Ascending aorta (tissue), 2 donors: ENCODE data around the gene RPL12. TPM values are rescaled to one million over a fixed set of nuclear protein-coding genes. Genes with fewer than 3 reads are reported as not detected.

Experiments used
- DNase-seq, 2 donors: peaks; one replicate each; pipeline ENCODE4 v3.0.0-alpha.2; 2019; ENCODE audit warnings: low spot score in 2 of 2
- H3K27ac ChIP-seq, 2 donors: fragments of 200-600 bp; sonication (generic); one replicate each; pipeline ENCODE4 v1.5.1; 2016 to 2017; ENCODE audit warnings: mild to moderate bottlenecking in 1 of 2
- H3K27me3 ChIP-seq: fragments of 200-600 bp; sonication (generic); one replicate; pipeline ENCODE4 v1.5.1; 2017
- H3K36me3 ChIP-seq, 2 donors: fragments of 200-600 bp; sonication (generic); one replicate each; pipeline ENCODE4 v1.5.1; 2016
- H3K4me1 ChIP-seq, 2 donors: fragments of 200-600 bp; sonication (generic); one replicate each; pipeline ENCODE4 v1.5.1; 2016 to 2017; ENCODE audit warnings: mild to moderate bottlenecking in 1 of 2
- H3K4me3 ChIP-seq, 2 donors: fragments of 200-600 bp; sonication (generic); one replicate each; pipeline ENCODE4 v1.5.1; 2016 to 2017; ENCODE audit warnings: mild to moderate bottlenecking in 1 of 2
- H3K9me3 ChIP-seq, 2 donors: fragments of 200-600 bp; sonication (generic); one replicate each; pipeline ENCODE4 v1.5.1; 2016
- intact Hi-C: fragments of 100-400 bp; cut with DNase I; formaldehyde crosslinking; loops from one replicate; pipeline ENCODE4 v1.15.1; 2023
- total RNA-seq: library from RNA; depleted of rRNA; stranded (reverse); fragments of >200 nt; gene quantifications from one replicate; pipeline ENCODE4 v1.1.0, GENCODE V29; 2016
- TF ChIP-seq, protein P1 (sequence below), 3 experiments: fragments of 200-600 bp in 2 of 3; fragments of 450-650 bp in 1 of 3; sonication (generic) in 2 of 3; IDR thresholded peaks; one replicate each; pipeline ENCODE4 v1.5.1; 2016 to 2019; ENCODE audit warnings: antibody characterized with exemption in 3 of 3, mild to moderate bottlenecking in 1 of 3, moderate library complexity in 1 of 3

Gene RPL12
- total RNA-seq, 1 donor from 2014 or later = 1,924 TPM

GRCh38 chr9:127445851-127446712 lies 5.1 kb downstream of the RPL12 start:
- Histone ChIP-seq H3K9me3 (no peaks in the 10 kb centered on the region), H3K4me3 (no peak overlapping the region), H3K36me3 (peaks cover 67 to 88% of the 10 kb centered on the region in 2 donors), H3K4me1 (peaks cover 6 to 12% of the 10 kb centered on the region in 2 donors), H3K27ac (no peak overlapping the region), H3K27me3 (no peaks in the 10 kb centered on the region)
- TF ChIP-seq, protein P1, sequence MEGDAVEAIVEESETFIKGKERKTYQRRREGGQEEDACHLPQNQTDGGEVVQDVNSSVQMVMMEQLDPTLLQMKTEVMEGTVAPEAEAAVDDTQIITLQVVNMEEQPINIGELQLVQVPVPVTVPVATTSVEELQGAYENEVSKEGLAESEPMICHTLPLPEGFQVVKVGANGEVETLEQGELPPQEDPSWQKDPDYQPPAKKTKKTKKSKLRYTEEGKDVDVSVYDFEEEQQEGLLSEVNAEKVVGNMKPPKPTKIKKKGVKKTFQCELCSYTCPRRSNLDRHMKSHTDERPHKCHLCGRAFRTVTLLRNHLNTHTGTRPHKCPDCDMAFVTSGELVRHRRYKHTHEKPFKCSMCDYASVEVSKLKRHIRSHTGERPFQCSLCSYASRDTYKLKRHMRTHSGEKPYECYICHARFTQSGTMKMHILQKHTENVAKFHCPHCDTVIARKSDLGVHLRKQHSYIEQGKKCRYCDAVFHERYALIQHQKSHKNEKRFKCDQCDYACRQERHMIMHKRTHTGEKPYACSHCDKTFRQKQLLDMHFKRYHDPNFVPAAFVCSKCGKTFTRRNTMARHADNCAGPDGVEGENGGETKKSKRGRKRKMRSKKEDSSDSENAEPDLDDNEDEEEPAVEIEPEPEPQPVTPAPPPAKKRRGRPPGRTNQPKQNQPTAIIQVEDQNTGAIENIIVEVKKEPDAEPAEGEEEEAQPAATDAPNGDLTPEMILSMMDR (IDR thresholded peaks at IDR 0.05) = no peak
- intact Hi-C loops = no loop called here
- peak in 1 of 2 donors; percentile 51 for DNase-seq

DNA sequence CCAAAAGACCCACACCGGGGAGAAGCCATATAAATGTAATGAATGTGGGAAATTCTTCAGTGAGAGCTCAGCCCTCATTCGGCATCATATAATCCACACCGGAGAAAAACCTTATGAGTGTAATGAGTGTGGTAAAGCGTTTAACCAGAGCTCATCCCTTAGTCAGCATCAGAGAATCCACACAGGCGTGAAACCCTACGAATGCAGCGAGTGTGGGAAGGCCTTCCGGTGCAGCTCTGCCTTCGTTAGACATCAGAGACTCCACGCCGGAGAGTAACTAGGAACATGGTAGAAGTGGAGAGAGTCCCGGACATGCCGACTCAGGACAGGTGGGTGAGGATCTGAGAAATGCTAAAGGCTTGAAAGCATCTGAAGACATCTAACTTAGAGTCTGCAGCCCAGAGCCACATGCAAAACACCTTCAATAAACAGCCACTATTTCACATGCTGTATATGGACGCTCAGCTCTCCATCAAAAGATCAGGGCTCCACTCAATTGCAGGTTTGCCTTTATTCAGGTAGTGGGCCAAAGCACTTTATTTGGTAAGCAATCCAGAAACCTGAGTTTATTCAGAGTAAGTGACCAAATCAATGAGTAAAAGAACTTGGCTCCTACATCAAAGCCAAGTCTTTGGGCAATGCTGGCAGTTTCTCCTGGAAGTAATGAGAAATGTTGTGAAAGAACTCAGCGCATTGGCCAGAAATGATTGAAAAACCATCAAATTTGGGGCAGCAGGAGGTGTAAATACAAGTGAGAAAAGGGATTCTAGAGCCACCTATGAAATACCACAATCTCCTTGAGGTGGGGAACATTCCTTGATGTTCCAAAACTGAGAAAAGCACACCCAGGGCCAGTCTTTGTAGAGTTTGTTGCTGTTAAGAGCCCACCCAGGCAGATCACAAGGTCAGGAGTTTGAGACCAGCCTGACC lies 6.0 kb downstream of the RPL12 start:
- H3K27ac ChIP-seq = no peak overlapping the region
- peaks cover 2 to 10% of the 10 kb centered on the region in 2 donors for H3K4me1 ChIP-seq
- no peak overlapping the region for H3K4me3 ChIP-seq
- peaks cover 76 to 97% of the 10 kb centered on the region in 2 donors for H3K36me3 ChIP-seq
- peak in 1 of 2 donors; percentile 46 for DNase-seq
- intact Hi-C loops = no loop called here
- no peaks in the 10 kb centered on the region for H3K9me3 ChIP-seq
- TF ChIP-seq, protein P1 (IDR thresholded peaks at IDR 0.05) = no peak
- no peaks in the 10 kb centered on the region for H3K27me3 ChIP-seq

DNA sequence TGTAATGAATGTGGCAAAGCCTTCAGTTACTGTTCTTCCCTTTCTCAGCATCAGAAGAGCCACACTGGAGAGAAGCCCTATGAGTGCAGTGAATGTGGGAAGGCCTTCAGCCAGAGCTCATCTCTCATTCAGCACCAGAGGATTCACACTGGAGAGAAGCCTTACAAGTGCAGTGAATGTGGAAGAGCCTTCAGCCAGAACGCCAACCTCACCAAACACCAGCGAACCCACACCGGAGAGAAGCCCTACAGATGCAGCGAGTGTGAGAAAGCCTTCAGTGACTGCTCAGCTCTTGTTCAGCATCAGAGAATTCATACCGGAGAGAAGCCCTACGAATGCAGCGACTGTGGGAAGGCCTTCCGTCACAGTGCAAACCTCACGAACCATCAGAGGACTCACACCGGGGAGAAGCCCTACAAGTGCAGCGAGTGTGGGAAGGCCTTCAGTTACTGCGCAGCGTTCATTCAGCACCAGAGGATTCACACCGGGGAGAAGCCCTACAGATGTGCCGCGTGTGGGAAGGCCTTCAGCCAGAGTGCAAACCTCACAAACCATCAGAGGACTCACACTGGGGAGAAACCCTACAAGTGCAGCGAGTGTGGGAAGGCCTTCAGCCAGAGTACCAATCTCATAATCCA lies 6.8 kb downstream of the RPL12 start:
- no peak for DNase-seq
- Histone ChIP-seq H3K27me3 (no peaks in the 10 kb centered on the region), H3K36me3 (peaks cover 83 to 99% of the 10 kb centered on the region in 2 donors), H3K9me3 (no peaks in the 10 kb centered on the region), H3K27ac (peak overlapping the region in 1 of 2 donors; percentile 7), H3K4me3 (no peak overlapping the region), H3K4me1 (peaks cover 0 to 2% of the 10 kb centered on the region in 2 donors)
- TF ChIP-seq, protein P1 (IDR thresholded peaks at IDR 0.05) = no peak
- intact Hi-C loops = no loop called here

GRCh38 chr9:127438394-127438793 lies 12.8 kb downstream of the RPL12 start:
- H3K27me3 ChIP-seq = no peaks in the 10 kb centered on the region
- H3K4me3 ChIP-seq = no peak overlapping the region
- peaks cover 91 to 98% of the 10 kb centered on the region in 2 donors for H3K36me3 ChIP-seq
- H3K27ac ChIP-seq = no peak overlapping the region
- no peaks in the 10 kb centered on the region for H3K4me1 ChIP-seq
- H3K9me3 ChIP-seq = no peaks in the 10 kb centered on the region
- TF ChIP-seq, protein P1 (IDR thresholded peaks at IDR 0.05) = no peak
- intact Hi-C loops = no loop called here
- peak in 1 of 2 donors; percentile 49 for DNase-seq
